Measurements from ENCODE around the gene GTPBP1. TPM values are rescaled to one million over a fixed set of nuclear protein-coding genes. Genes with fewer than 3 reads are reported as not detected.

The GTPBP1 gene
- total RNA-seq, 3 donors from 2014 or later (not counting 1 experiment from before 2014, with no cell fraction given): 236 to 259 (median 249) TPM

DNA sequence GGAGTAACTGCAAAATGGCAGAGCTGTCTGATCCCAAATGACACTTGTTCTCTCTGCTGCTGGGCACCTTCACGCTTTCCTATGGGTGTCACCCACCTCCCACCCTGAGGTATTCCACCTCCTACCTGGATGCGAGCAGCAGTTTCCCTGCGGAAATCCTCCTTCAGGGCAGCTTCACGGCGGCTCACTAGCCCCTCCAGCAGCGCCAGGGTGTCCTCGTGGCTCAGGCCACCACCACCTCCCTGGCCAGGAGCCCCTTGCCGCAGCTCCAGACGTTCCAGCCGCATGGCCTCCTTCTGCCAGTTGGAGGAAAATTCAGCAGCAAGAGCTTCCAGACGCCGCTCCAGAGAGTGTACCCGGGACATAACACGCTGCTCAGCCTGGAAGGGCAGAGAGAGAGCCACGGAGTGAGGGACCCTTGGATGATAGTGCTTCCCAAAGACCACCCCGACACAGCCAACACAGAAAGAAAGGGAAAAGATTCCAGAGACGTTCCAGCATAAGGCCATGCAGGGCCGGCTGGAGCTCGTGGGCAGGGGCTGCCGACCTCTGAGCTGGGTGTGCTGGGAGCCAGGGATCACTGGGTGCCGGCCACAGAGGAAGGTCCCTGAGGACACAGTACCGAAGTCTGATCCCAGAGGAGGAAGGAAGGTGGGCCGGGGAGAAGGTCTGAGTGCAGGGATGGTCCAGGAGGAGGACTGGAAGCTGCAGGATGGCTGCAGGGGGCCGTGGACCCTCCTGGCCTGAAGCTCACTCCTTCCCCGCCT lies 36.6 kb downstream of the GTPBP1 start:
- TF ChIP-seq, protein P1, sequence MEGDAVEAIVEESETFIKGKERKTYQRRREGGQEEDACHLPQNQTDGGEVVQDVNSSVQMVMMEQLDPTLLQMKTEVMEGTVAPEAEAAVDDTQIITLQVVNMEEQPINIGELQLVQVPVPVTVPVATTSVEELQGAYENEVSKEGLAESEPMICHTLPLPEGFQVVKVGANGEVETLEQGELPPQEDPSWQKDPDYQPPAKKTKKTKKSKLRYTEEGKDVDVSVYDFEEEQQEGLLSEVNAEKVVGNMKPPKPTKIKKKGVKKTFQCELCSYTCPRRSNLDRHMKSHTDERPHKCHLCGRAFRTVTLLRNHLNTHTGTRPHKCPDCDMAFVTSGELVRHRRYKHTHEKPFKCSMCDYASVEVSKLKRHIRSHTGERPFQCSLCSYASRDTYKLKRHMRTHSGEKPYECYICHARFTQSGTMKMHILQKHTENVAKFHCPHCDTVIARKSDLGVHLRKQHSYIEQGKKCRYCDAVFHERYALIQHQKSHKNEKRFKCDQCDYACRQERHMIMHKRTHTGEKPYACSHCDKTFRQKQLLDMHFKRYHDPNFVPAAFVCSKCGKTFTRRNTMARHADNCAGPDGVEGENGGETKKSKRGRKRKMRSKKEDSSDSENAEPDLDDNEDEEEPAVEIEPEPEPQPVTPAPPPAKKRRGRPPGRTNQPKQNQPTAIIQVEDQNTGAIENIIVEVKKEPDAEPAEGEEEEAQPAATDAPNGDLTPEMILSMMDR (IDR thresholded peaks at IDR 0.05): no peak
- 95% methylated on average over 25 of the region's 25 CpGs for WGBS (ENCODE audit: insufficient coverage)
- Mint-ChIP-seq H3K9me3 (no peaks in the 10 kb centered on the region), H3K4me1 (peaks cover 11 to 37% of the 10 kb centered on the region in 2 donors), H3K27me3 (ENCODE audit: low read depth in 2 of 2) (no peaks in the 10 kb centered on the region), H3K4me3 (no peak overlapping the region), H3K27ac (peak overlapping the region in 1 of 2 donors; percentile 45), H3K36me3 (no peaks in the 10 kb centered on the region)
- H3K27ac ChIP-seq (ENCODE audit: low read length): no peak overlapping the region
- no peak overlapping the region for H3K4me3 ChIP-seq (ENCODE audit: low read length)
- H3K9me3 ChIP-seq (ENCODE audit: control insufficient read depth, insufficient read depth, low read length): no peaks in the 10 kb centered on the region
- DNase-seq (no peak), ATAC-seq (no peak)
- intact Hi-C loops (cut with micrococcal nuclease): no loop called here
- peaks cover 61% of the 10 kb centered on the region for H3K4me1 ChIP-seq (ENCODE audit: control insufficient read depth, insufficient read depth, low read length)
- H3K36me3 ChIP-seq (ENCODE audit: control insufficient read depth, insufficient read depth, low read length): peaks cover 97% of the 10 kb centered on the region
- no peaks in the 10 kb centered on the region for H3K27me3 ChIP-seq (ENCODE audit: control insufficient read depth, insufficient read depth, low read length)

DNA sequence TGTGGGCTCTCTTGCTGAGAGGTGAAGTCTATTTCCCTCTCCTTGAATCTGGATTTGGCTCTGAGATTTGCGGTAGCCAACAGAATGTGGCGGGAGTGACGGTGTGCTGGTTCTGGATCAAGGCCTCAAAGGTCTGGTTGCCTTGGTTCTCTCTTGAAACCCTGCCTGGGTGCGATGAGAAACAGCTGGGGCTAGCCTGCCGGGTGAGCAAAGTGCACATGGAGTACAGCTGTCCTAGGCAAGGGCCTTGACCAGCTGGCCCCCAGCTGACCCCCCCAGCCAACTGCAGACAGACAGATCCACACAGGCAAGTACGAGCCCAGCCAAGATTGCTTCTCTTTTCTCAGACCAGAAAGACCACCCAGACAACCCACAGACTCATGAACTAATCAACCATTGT lies 39.2 kb downstream of the GTPBP1 start:
- 98% methylated on average over 5 of the region's 6 CpGs for WGBS (ENCODE audit: insufficient coverage)
- intact Hi-C loops (cut with micrococcal nuclease): no loop called here
- H3K36me3 ChIP-seq (ENCODE audit: control insufficient read depth, insufficient read depth, low read length): peaks cover 94% of the 10 kb centered on the region
- H3K9me3 Mint-ChIP-seq: no peaks in the 10 kb centered on the region
- H3K4me3 Mint-ChIP-seq: no peak overlapping the region
- peaks cover 50% of the 10 kb centered on the region for H3K4me1 ChIP-seq (ENCODE audit: control insufficient read depth, insufficient read depth, low read length)
- no peak overlapping the region for H3K27ac ChIP-seq (ENCODE audit: low read length)
- H3K27me3 Mint-ChIP-seq (ENCODE audit: low read depth in 2 of 2): no peaks in the 10 kb centered on the region
- peaks cover 5 to 36% of the 10 kb centered on the region in 2 donors for H3K4me1 Mint-ChIP-seq
- no peaks in the 10 kb centered on the region for H3K36me3 Mint-ChIP-seq
- no peaks in the 10 kb centered on the region for H3K27me3 ChIP-seq (ENCODE audit: control insufficient read depth, insufficient read depth, low read length)
- H3K9me3 ChIP-seq (ENCODE audit: control insufficient read depth, insufficient read depth, low read length): no peaks in the 10 kb centered on the region
- TF ChIP-seq, protein P1 (IDR thresholded peaks at IDR 0.05): no peak
- DNase-seq (no peak), ATAC-seq (no peak)
- no peak overlapping the region for H3K4me3 ChIP-seq (ENCODE audit: low read length)
- H3K27ac Mint-ChIP-seq: peak overlapping the region; percentile 33 to 34

DNA sequence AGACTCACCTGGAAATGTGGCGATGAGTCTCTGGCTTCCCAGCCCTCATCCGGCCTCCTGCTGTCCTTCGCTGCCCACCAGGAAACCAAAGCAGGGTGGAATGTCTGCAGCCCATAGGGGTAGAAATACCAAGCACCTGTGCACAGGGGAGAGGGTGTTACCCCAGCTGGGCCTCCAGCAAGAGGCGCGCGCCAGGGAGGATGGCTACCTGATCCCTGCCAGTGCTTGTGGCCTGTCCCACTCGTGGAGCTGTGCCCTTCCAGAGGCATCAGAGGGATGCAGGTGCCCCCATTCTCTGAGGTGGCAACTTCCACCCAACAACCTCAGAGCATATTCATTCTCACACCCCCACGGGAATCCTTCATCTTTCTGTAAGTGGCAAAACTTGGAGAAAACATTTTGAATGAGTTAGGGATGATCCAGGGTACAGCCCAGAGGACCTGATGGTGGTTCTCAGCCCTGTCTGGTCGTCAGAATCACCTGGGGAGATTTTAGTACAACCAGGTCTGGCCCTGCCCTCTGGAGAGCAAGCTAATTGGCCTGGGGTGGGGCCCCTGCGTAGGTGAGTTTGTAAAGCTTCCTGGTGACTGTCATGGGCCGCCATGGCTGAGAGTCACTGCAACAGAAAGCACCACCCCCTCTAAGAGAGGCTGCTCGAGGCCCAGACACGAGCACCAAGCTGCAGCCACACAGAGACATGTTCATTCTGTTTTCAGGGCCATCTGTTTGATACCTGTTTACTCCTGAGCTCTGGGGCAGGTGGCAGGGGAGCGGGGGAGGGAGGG lies 40.1 kb downstream of the GTPBP1 start:
- ATAC-seq (no peak), DNase-seq (no peak)
- WGBS (ENCODE audit: insufficient coverage): 97% methylated on average over 13 of the region's 14 CpGs
- peaks cover 5 to 43% of the 10 kb centered on the region in 2 donors for H3K4me1 Mint-ChIP-seq
- no peaks in the 10 kb centered on the region for H3K27me3 Mint-ChIP-seq (ENCODE audit: low read depth in 2 of 2)
- Histone ChIP-seq H3K36me3 (ENCODE audit: control insufficient read depth, insufficient read depth, low read length) (peaks cover 94% of the 10 kb centered on the region), H3K9me3 (ENCODE audit: control insufficient read depth, insufficient read depth, low read length) (no peaks in the 10 kb centered on the region), H3K4me1 (ENCODE audit: control insufficient read depth, insufficient read depth, low read length) (peaks cover 50% of the 10 kb centered on the region), H3K27ac (ENCODE audit: low read length) (no peak overlapping the region), H3K27me3 (ENCODE audit: control insufficient read depth, insufficient read depth, low read length) (no peaks in the 10 kb centered on the region), H3K4me3 (ENCODE audit: low read length) (no peak overlapping the region)
- H3K36me3 Mint-ChIP-seq: no peaks in the 10 kb centered on the region
- H3K27ac Mint-ChIP-seq: peak overlapping the region in 1 of 2 donors; percentile 34
- intact Hi-C loops (cut with micrococcal nuclease): no loop called here
- no peaks in the 10 kb centered on the region for H3K9me3 Mint-ChIP-seq
- TF ChIP-seq, protein P1 (IDR thresholded peaks at IDR 0.05): no peak
- no peak overlapping the region for H3K4me3 Mint-ChIP-seq
